Activated CD8-positive, alpha-beta T cell treated with anti-CD3 and anti-CD28 coated beads for 36 hours (primary cell): ENCODE results near the gene DIAPH2. TPM values are rescaled to one million over a fixed set of nuclear protein-coding genes. Genes with fewer than 3 reads are reported as not detected.

ENCODE experiments used
- ATAC-seq: fragments of 200-7000 bp; cut with Tn5 transposase; one replicate; pipeline ENCODE4 v1.10.0; 2021; ENCODE audit warnings: mild to moderate bottlenecking, moderate library complexity
- CTCF ChIA-PET: fragments of 350-600 bp; sonication (Branson Sonifier 250); formaldehyde crosslinking; loops from one replicate; lab custom pipeline; 2021; ENCODE audit warnings: antibody characterized with exemption; lab: Charles Lee
- POLR2A ChIA-PET: fragments of 350-600 bp; sonication (Branson Sonifier 250); formaldehyde crosslinking; loops from one replicate; lab custom pipeline; 2021; ENCODE audit warnings: antibody characterized with exemption; lab: Charles Lee
- DNase-seq: peaks from one replicate; pipeline ENCODE4 v3.0.0-alpha.2; 2020
- H3K27ac Mint-ChIP-seq: one replicate; pipeline ENCODE4 v1.8.0; 2021; ENCODE audit warnings: mild to moderate bottlenecking, mixed read lengths
- H3K27me3 Mint-ChIP-seq: one replicate; pipeline ENCODE4 v1.8.0; 2021; ENCODE audit warnings: mixed read lengths
- H3K36me3 Mint-ChIP-seq: one replicate; pipeline ENCODE4 v1.8.0; 2021; ENCODE audit warnings: low read depth, mixed read lengths
- H3K4me1 Mint-ChIP-seq: one replicate; pipeline ENCODE4 v1.8.0; 2021; ENCODE audit warnings: low read depth, mixed read lengths
- H3K4me3 Mint-ChIP-seq: one replicate; pipeline ENCODE4 v1.8.0; 2021; ENCODE audit warnings: mild to moderate bottlenecking, moderate library complexity, mixed read lengths
- H3K9me3 Mint-ChIP-seq: one replicate; pipeline ENCODE4 v1.8.0; 2021; ENCODE audit warnings: mixed read lengths
- intact Hi-C: fragments of 100-400 bp; cut with micrococcal nuclease; formaldehyde crosslinking; loops from one replicate; pipeline ENCODE4 v1.10.0; 2022
- total RNA-seq, 2 experiments: library from RNA; stranded (reverse); gene quantifications; one replicate each; pipeline ENCODE4 v1.2.3, GENCODE V29; 2021
- TF ChIP-seq, protein P1 (sequence below): fragments of 200-600 bp; IDR thresholded peaks from one replicate; pipeline ENCODE4 v1.8.0; 2022; ENCODE audit warnings: antibody characterized with exemption, mild to moderate bottlenecking

Gene DIAPH2
- total RNA-seq, 2 experiments from 2014 or later, result 8.1 to 8.5 TPM

DNA sequence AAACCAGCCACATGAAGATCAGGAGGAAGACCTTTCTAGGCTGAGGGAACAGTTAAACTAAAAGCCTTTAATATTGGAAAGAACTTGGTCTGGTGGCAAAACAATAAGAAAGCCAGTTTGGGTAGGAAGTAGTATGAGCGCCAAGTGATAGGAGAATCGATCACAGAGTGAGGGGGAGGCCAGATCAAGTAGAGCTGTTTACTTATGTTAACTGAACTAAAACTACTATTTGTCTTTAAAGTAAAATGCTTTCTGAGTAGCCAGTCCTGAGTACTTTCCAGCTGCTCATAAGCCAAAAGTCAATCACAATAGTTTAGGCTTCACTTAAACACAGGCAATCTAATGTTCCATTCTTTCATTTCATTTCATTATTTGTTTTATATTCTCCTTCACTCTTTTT lies 136.3 kb downstream of the DIAPH2 start:
- TF ChIP-seq, protein P1, sequence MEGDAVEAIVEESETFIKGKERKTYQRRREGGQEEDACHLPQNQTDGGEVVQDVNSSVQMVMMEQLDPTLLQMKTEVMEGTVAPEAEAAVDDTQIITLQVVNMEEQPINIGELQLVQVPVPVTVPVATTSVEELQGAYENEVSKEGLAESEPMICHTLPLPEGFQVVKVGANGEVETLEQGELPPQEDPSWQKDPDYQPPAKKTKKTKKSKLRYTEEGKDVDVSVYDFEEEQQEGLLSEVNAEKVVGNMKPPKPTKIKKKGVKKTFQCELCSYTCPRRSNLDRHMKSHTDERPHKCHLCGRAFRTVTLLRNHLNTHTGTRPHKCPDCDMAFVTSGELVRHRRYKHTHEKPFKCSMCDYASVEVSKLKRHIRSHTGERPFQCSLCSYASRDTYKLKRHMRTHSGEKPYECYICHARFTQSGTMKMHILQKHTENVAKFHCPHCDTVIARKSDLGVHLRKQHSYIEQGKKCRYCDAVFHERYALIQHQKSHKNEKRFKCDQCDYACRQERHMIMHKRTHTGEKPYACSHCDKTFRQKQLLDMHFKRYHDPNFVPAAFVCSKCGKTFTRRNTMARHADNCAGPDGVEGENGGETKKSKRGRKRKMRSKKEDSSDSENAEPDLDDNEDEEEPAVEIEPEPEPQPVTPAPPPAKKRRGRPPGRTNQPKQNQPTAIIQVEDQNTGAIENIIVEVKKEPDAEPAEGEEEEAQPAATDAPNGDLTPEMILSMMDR, result no peak
- intact Hi-C loops, result no loop called here
- CTCF ChIA-PET, result no interaction called here
- no peaks in the 10 kb centered on the region for H3K9me3 Mint-ChIP-seq
- H3K4me3 Mint-ChIP-seq, result no peak overlapping the region
- H3K36me3 Mint-ChIP-seq, result no peaks in the 10 kb centered on the region
- H3K27me3 Mint-ChIP-seq, result no peaks in the 10 kb centered on the region
- no peak for DNase-seq
- POLR2A ChIA-PET, result no interaction called here
- no peak overlapping the region for H3K27ac Mint-ChIP-seq
- no peaks in the 10 kb centered on the region for H3K4me1 Mint-ChIP-seq
- ATAC-seq, result no peak

DNA sequence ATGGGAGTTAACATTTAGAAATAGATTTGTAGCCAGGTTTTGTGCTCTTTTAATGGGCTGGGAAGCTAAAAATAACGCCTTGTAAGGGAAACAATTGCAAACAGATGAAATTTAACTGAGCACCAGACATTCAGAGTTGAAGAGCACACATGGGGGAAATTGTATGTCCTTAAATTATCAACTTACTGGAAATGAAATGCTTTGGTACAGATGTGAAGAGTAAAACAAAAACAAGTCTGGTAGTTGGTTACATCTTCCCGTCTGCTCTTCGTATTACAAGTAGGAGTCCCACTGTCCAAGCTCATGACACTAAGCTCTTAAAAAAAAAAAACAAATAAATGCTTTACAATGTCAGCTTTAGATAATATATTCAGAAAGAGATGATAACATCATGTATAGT lies 139.5 kb downstream of the DIAPH2 start:
- TF ChIP-seq, protein P1, result no peak
- ATAC-seq, result no peak
- ChIA-PET POLR2A (no interaction called here), CTCF (no interaction called here)
- H3K27me3 Mint-ChIP-seq, result no peaks in the 10 kb centered on the region
- no peaks in the 10 kb centered on the region for H3K36me3 Mint-ChIP-seq
- H3K4me1 Mint-ChIP-seq, result no peaks in the 10 kb centered on the region
- intact Hi-C loops, result no loop called here
- DNase-seq, result no peak
- H3K27ac Mint-ChIP-seq, result no peak overlapping the region
- H3K4me3 Mint-ChIP-seq, result no peak overlapping the region
- H3K9me3 Mint-ChIP-seq, result no peaks in the 10 kb centered on the region

DNA sequence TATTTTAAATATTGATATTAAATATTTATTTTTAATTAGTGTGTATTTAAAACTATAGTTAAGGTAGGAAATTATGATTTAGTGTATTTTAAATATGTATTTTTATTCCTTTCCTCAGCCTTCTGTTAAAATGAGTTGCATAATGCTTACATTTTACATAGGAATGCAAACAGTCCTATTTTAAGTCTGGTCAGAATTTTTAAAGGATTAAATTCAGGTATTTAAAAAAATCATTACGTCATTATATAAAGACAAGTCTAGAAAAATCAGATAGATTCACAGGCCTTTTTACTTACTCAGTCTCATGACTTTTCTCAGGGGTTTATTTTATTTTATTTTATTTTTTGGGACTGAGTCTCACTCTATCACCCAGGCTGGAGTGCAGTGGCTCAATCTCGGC lies 148.7 kb downstream of the DIAPH2 start:
- DNase-seq, result no peak
- TF ChIP-seq, protein P1, result no peak
- Mint-ChIP-seq H3K4me1 (no peaks in the 10 kb centered on the region), H3K9me3 (no peaks in the 10 kb centered on the region), H3K27ac (no peak overlapping the region), H3K4me3 (no peak overlapping the region), H3K27me3 (no peaks in the 10 kb centered on the region), H3K36me3 (no peaks in the 10 kb centered on the region)
- ChIA-PET POLR2A (no interaction called here), CTCF (no interaction called here)
- no peak for ATAC-seq
- intact Hi-C loops, result no loop called here

DNA sequence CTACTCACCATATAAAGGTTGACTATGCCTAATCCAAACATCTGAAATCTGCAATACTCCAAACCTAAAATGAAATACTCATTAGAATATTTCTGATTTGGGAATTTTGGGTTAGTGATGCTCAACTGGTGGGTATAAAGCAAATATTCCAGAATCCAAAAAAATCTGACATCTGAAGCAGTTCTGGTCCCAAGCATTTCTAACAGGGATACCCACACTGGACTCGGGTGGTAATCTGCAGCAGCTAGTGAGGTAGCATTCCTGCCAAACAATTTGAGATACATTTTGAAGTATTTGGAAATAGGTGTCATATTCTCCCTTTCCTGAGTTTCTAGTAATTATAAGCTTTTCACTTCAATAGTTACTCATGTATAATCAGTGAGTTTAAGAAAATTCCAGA lies 149.5 kb downstream of the DIAPH2 start:
- Mint-ChIP-seq H3K9me3 (no peaks in the 10 kb centered on the region), H3K4me3 (no peak overlapping the region), H3K36me3 (no peaks in the 10 kb centered on the region), H3K27ac (no peak overlapping the region), H3K4me1 (no peaks in the 10 kb centered on the region), H3K27me3 (no peaks in the 10 kb centered on the region)
- ChIA-PET POLR2A (no interaction called here), CTCF (no interaction called here)
- intact Hi-C loops, result no loop called here
- TF ChIP-seq, protein P1, result no peak
- DNase-seq (no peak), ATAC-seq (no peak)

DNA sequence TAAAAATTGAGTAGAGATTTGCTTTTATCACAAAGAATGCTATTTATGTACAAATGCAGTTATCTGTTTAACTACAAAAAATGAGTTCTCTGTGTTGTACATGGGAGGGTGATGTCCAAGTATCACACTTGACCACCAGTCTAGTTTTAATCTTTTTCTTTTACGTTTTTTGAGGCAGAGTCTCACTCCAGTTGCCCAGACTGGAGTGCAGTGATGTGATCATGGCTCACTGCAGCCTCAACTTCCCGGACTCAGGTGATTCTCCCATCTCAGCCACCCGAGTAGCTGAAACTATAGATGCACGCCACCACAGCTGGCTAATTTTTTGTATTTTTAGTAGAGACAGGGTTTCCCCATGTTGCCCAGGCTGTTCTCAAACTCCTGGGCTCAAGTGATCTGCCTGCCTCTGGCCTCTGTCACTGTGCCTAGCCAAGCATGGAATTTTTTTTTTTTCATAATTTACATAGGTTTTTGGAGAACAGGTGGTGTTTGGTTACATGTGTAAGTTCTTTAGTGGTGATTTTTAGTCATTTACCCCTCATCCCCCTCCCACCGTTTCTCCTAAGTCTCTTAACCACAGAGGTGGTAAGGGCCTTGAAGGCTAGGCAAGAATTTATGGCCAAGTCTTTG lies 151.1 kb downstream of the DIAPH2 start:
- DNase-seq, result no peak
- intact Hi-C loops, result no loop called here
- POLR2A ChIA-PET, result no interaction called here
- no peaks in the 10 kb centered on the region for H3K9me3 Mint-ChIP-seq
- no peak overlapping the region for H3K4me3 Mint-ChIP-seq
- H3K4me1 Mint-ChIP-seq, result no peaks in the 10 kb centered on the region
- ATAC-seq, result no peak
- H3K27me3 Mint-ChIP-seq, result no peaks in the 10 kb centered on the region
- H3K36me3 Mint-ChIP-seq, result no peaks in the 10 kb centered on the region
- CTCF ChIA-PET, result no interaction called here
- no peak overlapping the region for H3K27ac Mint-ChIP-seq
- TF ChIP-seq, protein P1, result no peak
